ENCODE measurements around the gene MTOR. TPM values are rescaled to one million over a fixed set of nuclear protein-coding genes. Genes with fewer than 3 reads are reported as not detected.

The MTOR gene
- total and polyA plus RNA-seq, 2 of the 8 experiments (the other 6 are each of a cell fraction or from before 2014, with no cell fraction given): 44.2 to 76.8 TPM

Small RNA genes lying within 50 kb of the gene (small RNA-seq; reads per million reads assigned to genes)
- not detected for gene RNU6-291P (ENCODE audit: insufficient read depth)
- not detected for gene RNU6-537P (ENCODE audit: insufficient read depth)
- not detected for gene RPL39P6 (ENCODE audit: insufficient read depth)

Other genes with a start within 250 kb of the MTOR start
- gene TARDBP, start 249.9 kb downstream of the MTOR start, total RNA-seq (2021; fragmentation: NEBNext Ultra II Directional; extraction: Animal tissue kit (Norgen Biotek cat#: 25700)): 232 and 240 TPM in 2 replicates
- gene TARDBP, start 249.9 kb downstream of the MTOR start, polyA plus RNA-seq (2011; rRNA removed): 121 and 144 TPM in 2 replicates
- 0.90 and 1.2 TPM in 2 replicates for gene MASP2, start 215.3 kb downstream of the MTOR start, total RNA-seq (2021; fragmentation: NEBNext Ultra II Directional; extraction: Animal tissue kit (Norgen Biotek cat#: 25700))
- gene MASP2, start 215.3 kb downstream of the MTOR start, polyA plus RNA-seq (2011; rRNA removed): 0.54 and 0.78 TPM in 2 replicates
- gene SRM, start 202.5 kb downstream of the MTOR start, total RNA-seq (2021; fragmentation: NEBNext Ultra II Directional; extraction: Animal tissue kit (Norgen Biotek cat#: 25700)): 206 and 208 TPM in 2 replicates
- gene SRM, start 202.5 kb downstream of the MTOR start, polyA plus RNA-seq (2011; rRNA removed): 110 and 182 TPM in 2 replicates
- 77.3 and 86.1 TPM in 2 replicates for gene EXOSC10, start 162.7 kb downstream of the MTOR start, total RNA-seq (2021; fragmentation: NEBNext Ultra II Directional; extraction: Animal tissue kit (Norgen Biotek cat#: 25700))
- 44.1 and 57.9 TPM in 2 replicates for gene EXOSC10, start 162.7 kb downstream of the MTOR start, polyA plus RNA-seq (2011; rRNA removed)
- not detected in 2 replicates for gene ANGPTL7, start 73.2 kb downstream of the MTOR start, total RNA-seq (2021; fragmentation: NEBNext Ultra II Directional; extraction: Animal tissue kit (Norgen Biotek cat#: 25700))
- not detected in 2 replicates for gene ANGPTL7, start 73.2 kb downstream of the MTOR start, polyA plus RNA-seq (2011; rRNA removed)
- 22.7 and 23.4 TPM in 2 replicates for gene UBIAD1, start 10.6 kb upstream of the MTOR start, total RNA-seq (2021; fragmentation: NEBNext Ultra II Directional; extraction: Animal tissue kit (Norgen Biotek cat#: 25700))
- 26.6 and 32.4 TPM in 2 replicates for gene UBIAD1, start 10.6 kb upstream of the MTOR start, polyA plus RNA-seq (2011; rRNA removed)
- gene DISP3, start 216.6 kb upstream of the MTOR start, total RNA-seq (2021; fragmentation: NEBNext Ultra II Directional; extraction: Animal tissue kit (Norgen Biotek cat#: 25700)): 4.6 and 5.3 TPM in 2 replicates
- gene DISP3, start 216.6 kb upstream of the MTOR start, polyA plus RNA-seq (2011; rRNA removed): 3.4 and 4.3 TPM in 2 replicates

All from H1 (cell line).